Left colon (tissue), 2 donors: ENCODE results near the gene FAM234A. TPM values are rescaled to one million over a fixed set of nuclear protein-coding genes. Genes with fewer than 3 reads are reported as not detected.
A peak's percentile ranks its signal among the peaks of the same experiment; 100 is the strongest.
"Not testable (repeated sequence)": the region's sequence is repeated elsewhere in the genome, so short reads cannot be mapped to it uniquely, and the experiment has no call there.

Experiments
- ATAC-seq: fragments of 200-7000 bp; cut with Tn5 transposase; one replicate; pipeline ENCODE4 v1.9.1; 2020; ENCODE audit warnings: mild to moderate bottlenecking, moderate library complexity
- DNase-seq, 2 donors: peaks; one replicate each; pipeline ENCODE4 v3.0.0-alpha.2; 2020
- intact Hi-C, 2 donors: fragments of 100-400 bp; cut with DNase I in 1 of 2; cut with micrococcal nuclease in 1 of 2; formaldehyde crosslinking; loops; one replicate each; pipeline versions ENCODE4 v1.11.2 to v1.14.0; 2022; cut with DNase I, micrococcal nuclease
- total RNA-seq, 2 donors: library from RNA; stranded (reverse); fragmentation: NEBNext Ultra II Directional; extraction: Animal tissue kit (Norgen Biotek cat#: 25700); gene quantifications; one replicate each; pipeline ENCODE4 v1.2.1, GENCODE V29; 2021
- donor health status: DM: no; HTN: no; CAD: no.
- donor health status: DM: yes; HTN: yes; CAD: no.

Gene FAM234A
- total RNA-seq, 2 donors from 2014 or later, result 100 to 135 TPM

DNA sequence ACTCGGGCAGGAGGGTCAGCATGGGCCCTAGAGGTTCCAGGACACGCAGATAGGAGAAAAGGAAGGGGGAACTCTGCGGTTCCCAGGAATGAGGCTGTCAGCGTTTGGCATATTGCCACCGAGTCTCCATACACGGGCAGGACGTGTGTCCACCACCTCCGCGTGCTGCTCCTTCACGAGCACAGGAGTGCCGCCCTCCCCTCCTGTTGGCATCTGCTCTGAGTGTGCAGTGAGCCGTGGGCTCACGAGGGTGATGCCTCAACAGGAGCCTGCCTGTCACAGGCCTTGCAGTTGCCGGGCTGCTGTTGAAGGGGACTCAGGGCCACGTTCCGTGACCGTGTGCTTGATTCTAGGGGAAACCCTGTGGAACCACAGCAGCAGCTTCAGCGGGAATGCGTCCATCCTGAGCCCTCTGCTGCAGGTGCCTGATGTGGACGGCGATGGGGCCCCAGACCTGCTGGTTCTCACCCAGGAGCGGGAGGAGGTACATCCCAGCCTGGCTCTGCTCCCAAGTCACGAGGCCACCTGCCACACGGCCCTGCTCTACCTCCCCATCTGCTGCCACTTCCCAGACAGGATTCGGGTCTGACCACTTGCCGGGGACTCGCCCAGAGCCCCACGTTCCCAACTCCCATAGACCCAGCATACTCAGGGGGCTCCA is 26.5 kb downstream of the FAM234A start:
- ATAC-seq, result no peak
- no peak for DNase-seq
- intact Hi-C loops, result no loop called here

DNA sequence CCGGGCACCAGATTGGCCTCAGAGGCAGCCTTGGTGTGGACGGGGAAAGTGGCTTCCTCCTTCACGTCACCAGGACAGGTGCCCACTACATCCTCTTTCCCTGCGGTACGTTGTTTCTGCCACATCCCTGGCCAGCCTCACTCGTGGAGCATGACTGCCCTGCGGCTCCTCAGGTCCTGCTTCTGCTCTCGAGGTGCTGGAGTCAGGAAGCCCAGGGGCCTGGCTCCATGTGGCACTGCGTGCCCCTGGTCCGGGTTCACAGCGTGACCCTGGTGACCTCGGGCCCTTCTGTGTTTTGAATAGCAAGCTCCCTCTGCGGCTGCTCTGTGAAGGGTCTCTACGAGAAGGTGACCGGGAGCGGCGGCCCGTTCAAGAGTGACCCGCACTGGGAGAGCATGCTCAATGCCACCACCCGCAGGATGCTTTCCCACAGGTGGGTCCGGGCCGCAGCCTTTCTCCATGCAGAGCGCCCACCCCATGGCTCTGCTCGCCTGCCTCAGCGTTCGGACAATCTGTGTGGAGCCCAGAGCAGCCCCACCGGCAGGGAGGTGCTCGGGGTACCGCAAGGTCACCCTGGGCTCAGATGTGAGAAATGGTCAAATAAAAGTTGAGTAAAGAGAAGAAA is 27.6 kb downstream of the FAM234A start:
- DNase-seq (no peak), ATAC-seq (no peak)
- intact Hi-C loops, result no loop called here

DNA sequence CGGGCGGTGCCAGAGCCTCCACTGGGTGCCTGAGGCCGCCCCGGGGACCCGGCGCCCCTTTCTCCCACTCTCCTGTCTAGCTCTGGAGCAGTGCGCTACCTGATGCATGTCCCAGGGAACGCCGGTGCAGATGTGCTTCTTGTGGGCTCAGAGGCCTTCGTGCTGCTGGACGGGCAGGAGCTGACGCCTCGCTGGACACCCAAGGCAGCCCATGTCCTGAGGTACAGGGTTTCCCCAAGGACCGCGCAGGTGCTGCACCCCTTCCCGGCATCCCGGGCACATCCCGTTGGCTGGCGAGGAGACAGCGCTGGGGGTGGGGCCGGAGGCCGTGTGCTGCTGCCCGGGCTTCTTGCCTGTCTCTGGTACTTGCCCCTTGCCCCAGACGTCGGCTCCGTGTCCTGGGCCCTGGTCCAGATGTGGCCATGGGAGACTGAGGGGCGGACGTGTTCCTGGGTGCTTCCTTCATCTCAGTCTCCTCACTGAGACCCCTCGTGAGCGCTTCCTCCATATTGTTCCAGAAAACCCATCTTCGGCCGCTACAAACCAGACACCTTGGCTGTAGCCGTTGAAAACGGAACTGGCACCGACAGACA is 28.7 kb downstream of the FAM234A start:
- no peak for DNase-seq
- no peak for ATAC-seq
- intact Hi-C loops, result no loop called here

DNA sequence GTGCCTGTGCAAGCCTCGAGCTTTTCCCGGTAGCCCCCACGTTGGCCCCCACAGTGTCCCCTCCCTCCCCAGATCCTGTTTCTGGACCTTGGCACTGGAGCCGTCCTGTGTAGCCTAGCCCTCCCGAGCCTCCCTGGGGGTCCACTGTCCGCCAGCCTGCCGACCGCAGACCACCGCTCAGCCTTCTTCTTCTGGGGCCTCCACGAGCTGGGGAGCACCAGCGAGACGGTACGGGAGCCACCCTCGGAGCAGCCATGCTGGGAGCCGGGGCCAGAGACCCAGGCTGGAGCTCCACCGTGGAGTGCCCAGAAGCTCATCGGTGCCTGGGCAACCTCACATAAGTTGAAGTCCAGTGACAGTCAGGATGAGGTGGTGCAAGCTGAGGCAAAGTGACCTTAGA is 29.3 kb downstream of the FAM234A start:
- ATAC-seq (no peak), DNase-seq (no peak)
- intact Hi-C loops, result no loop called here

DNA sequence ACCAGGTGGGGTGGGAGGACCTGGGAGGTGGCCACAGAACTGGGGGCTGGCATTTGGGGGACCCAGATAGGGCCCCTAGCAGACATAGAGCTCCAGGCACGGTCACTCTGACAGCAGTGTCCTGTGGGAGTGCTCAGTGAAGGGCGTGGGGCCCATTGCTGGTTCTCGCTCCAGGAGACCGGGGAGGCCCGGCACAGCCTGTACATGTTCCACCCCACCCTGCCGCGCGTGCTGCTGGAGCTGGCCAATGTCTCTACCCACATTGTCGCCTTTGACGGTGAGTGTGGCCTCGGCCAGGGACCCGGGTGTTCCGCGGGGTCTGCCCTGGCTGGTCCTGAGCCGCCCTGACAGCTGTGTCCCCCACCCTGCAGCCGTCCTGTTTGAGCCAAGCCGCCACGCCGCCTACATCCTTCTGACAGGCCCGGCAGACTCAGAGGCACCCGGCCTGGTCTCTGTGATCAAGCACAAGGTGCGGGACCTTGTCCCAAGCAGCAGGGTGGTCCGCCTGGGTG is 29.9 kb downstream of the FAM234A start:
- ATAC-seq, result no peak
- intact Hi-C loops, result no loop called here

DNA sequence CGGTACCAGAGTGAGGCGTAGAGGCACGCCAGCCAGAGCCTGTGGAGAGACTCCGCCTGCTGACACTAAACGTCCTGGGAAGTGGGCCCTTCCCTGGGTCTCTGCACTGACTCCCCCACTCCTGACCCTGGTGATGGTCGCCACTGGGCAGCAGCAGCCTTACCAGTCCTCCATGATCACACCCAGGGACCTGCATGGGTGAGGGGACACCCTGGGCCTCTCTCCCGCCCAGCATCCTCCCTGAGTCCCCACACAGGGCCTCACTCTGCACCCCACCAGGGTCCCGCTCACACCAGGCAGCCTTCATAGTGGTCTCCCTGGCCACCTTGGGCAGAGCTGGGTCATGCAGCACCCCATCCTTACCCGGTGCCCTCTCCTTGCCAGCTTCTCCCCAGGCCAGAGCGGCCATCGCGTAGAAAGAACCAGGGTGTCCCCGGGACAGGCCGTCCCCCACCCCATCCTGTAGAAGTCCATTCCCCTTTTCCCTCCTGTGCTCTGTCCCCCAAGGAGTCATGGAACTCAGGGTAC is 30.4 kb downstream of the FAM234A start:
- ATAC-seq, result no peak
- intact Hi-C loops, result no loop called here
- DNase-seq, result no peak

More for the DNA sequence above, 29.9 kb downstream of the FAM234A start:
- no peak for DNase-seq

DNA sequence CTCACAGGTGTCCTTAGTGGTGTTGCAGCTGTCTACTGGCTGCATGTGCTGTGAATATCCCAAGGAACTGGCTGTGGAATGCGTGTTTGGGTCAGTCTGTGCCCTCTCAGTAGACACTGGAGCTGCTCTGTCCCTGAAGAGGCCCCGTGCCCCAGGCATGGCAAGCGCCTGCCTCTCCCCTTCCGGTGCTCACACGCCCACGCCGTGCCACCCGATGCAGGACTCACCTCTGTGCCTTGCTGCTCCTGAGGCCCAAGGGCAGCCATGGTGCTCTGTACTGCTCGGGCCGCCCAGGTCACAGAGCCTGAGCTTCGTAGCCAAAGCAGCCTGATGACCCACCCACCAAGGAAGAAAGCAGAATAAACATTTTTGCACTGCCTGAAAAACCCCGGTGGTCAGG is 31.1 kb downstream of the FAM234A start:
- ATAC-seq (peak; percentile 34), DNase-seq (no peak)
- intact Hi-C loops, result no loop called here

DNA sequence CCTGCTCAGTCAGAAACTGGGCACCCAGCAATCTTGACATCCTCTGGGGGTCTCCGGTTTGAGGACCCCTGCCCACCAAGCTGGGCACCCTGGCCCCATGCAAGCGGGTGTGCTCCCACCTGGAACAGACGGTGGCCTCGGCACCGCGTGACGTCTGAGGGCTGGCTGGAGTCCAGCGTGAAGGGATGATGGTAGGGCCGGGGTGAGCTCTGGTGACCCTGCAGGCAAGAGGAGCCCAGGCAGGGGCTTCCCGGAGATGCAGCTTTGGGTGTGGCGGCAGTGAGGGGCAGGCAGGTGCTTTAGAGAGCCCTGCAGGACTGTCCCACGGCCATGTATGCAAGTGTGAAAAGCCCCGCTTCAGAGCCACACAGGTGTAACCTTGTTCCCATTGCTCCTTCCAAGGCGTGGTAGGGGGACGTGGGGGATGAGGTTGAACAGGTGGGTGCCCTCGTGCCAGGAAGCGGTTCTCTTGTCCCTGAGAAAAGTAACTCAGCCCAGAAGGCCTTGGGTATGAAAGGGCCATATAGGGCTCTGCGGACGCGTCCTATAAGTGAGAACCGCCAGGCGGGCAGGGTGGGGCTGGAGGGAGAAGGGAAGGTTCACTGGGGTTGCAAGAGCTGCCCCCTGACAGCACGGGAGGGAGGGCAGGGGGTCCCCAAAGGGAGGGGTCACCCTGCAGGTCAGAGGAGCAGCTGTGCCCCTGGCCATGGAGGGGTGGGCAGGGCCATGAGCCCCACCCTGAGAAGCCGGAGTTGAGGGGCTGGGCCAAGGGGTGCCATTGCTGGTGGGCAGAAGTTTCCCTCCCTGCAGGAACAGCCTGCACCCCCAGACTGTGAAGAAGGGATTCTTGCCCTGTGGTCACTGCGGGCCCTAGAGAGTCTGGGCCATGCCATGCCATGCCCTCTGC is 31.9 kb downstream of the FAM234A start:
- ATAC-seq (no peak), DNase-seq (no peak)

DNA sequence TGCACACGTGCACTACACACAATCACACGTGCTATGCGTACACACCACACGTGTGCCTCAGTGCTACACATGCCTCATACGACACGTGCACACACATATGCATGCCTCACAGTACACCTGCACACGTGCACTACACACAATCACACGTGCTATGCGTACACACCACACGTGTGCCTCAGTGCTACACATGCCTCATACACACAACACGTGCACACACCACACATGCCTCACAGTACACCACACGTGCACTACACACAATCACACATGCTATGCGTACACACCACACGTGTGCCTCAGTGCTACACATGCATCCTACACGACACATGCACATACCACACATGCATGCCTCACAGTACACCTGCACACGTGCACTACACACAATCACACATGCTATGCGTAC is 32.9 kb downstream of the FAM234A start:
- ATAC-seq, intact Hi-C loops, DNase-seq: not testable (repeated sequence)

More for the DNA sequence above, 31.9 kb downstream of the FAM234A start:
- intact Hi-C loops, result no loop called here

DNA sequence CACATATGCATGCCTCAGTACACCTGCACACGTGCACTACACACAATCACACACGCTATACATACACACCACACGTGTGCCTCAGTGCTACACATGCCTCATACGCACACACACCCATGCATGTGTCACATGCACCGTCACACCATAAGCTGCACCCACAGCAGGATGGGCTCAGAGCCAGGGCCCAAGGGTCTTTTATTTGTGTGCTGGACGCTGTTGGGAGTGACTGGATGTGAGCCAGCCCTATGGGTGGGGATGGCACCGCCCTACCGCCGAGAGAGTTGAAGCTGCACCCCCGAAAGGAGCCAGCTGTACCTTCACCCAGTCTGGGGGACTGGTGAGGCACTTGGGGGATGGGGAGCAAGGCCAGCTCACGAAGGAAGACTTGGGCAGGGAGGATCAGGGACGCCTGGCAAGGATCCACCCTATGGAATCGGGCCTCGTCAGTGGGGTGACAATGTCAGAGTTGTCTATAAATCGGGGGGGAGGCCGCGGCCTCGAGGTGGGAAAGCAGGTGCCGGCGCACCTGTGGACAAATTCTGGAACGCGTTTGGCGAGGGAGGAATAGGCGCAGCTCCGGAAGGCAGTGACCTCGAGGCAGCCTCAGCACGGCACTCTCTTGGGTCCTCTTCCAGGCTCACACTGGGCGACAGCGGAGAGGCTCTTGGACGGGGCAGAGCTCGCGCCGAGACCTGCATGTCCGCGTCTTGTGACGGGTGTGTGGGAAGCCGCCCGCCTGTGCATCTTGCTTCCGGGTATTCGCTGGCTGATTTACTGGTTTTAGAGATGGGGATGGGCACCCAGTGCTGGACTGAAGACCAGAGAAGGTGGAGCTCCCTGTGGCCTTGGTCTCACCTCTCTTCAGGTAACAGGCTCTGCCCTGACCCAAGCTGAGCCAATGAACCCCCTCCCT is 33.8 kb downstream of the FAM234A start:
- intact Hi-C loops, result no loop called here
- DNase-seq, result peak; percentile 84 to 85
- ATAC-seq, result peak; percentile 68

DNA sequence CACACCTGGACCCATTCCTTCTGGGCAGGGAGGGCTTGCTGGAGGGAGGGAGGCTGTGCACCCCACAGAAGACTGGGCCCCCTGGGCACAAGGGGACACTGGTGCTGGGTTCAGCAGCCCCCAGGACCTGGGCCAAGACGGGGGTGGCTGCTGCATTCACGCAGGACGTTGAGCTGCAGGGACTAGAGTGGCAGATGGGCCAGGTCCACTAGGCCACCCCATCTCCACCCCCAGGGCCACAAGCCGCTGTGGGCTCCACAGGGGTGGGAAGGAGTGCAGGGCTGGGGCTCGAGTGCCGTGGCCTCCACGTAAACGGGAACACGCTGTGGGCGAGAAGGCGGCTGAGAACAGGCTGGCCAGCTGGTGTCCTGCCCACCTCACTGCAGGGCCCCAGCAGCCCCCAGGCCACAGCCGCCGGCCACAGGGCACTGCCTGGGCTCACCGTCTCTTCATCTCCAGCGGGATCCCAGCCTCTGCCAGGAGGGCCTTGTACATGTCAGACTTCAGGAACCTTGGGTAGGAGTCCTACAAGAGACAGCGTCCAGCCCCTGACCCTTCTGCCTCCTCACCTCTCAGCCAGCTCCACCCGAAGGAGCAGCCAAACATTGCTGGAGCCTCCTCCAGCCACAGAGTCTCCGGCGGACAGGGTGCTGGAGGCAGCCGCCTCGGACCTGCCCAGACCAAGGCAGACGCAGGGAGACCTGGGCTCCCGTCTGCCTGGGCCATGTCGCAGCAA is 34.6 kb downstream of the FAM234A start:
- ATAC-seq, result no peak
- no peak for DNase-seq
- intact Hi-C loops, result no loop called here

DNA sequence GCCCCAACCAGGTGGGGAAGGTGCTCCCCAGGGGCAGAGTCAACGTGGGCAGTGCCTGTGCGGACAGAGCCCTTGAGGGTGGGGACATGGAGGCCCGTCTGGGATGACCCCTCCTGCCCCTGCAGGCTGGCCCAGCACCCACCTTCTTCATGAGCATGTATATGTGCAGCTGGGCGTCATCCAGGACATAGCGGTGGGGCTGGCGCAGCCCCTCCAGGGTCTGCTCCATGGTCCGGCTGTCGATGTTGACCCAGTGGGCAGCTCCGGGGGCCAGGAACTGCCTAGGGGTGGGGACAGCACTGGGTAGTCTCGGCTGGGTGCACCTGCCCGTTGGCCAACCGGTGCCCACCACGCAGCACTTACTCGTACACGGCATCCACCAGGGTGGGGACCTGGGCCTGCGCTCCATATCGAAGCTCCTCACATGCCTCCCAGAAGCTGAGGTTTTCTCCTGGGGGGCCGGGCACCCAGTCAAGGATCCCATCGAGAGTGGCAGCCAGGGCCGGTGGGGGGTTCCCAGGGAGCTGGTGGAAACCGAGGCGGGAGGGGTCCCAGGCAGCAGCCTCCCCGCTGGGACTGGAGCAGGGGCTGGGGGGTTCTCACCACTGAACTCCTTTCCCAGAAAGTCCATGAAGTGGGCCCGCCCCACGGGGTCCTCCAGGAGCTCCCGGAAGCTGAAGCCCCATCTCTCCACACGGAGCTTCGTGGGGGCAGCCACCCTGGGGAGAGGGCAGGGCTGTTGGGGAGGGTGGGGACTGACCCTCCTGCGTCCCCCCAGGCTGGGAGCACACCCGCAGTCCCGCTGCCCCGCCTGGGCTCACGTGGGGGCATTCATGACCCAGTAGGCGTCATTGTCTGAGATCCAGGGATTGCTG is 36.0 kb downstream of the FAM234A start:
- DNase-seq (no peak), ATAC-seq (no peak)
- intact Hi-C loops, result no loop called here

DNA sequence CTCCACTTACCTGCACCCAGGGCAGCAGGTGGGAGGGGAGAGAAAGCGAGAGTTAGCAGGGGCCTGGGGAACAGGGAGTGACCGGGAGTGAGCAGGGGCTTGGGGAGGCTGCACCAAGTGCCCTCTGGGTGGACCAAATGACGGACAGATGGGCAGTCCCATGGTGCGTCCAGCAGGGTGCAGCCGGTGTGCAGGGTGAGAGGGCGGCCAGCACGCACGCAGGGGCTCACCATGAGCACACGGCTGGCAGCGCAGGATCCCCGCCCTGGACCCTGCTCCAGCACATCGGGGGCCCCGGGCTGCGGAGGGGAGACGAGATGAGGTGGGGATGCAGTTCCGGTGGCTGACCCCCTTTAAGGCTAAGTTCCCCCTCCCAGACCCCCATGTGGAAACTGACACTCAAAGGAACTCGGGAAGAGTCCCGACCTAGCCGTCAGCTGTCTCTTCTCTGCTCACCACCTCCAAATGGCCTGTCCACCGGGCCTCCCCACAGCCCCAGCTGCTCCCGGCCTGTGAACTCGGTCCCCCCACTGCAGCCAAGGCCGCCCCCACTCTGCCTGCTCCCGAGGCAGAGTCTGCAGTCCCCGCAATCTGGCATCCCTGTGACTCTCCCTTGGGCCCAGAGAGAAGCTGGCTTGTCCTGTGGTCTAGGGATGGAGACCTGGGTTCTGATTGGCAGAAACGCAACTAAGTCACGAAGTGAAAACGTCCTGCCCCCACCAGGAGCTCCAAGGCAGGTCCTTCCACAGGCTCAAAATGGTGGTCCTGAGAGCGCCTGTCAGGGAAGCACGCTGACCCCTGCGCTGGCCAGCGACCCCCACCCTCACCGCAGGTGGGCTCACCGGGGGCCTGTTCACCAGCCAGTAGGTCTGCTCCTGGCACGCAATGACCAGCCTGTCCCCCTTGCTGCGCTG is 38.3 kb downstream of the FAM234A start:
- ATAC-seq (no peak), DNase-seq (no peak)
- intact Hi-C loops, result no loop called here

DNA sequence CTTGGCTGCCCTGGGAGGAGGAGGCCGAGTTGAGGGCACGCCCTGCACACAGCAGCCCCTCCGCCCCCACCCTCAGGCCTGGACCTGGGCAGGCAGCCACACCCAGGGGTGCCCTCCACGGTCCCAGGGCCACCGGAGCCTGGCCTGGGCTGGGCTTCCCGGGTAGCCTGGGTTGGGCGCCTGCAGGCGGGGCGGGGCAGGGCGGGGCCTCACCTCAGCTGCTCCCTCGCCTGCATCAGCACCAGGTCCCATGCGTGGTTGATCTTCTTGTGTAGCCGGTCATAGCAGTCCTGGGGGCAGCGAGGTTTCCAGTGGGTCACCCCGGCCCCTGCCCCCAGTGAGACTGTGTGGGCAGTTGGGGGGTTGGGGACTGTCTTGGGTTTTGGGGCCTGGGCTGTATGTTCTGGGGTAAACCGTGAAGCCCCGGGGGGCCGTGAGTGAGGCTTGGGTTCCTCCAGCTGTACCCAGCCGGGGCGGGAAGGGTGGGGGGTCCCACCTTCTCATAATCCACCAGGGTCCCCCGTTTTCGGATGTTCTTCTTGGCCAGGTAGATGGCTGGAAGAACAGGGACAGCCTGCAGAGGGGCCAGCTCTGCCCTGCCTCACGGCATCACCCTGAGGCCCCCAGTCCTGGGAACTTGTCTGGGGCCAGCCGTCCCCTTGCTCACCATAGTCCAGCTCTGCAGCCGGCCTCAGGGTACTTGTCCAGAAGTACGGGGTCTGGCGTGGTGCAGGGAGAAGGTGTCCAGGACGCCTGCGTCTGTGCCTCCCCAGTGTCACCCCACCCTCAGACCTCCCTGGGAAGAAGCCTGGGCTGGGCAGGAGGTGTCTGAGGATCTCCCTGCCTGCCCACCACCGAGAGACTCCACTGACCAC is 39.2 kb downstream of the FAM234A start:
- intact Hi-C loops, result no loop called here
- DNase-seq, result peak; percentile 69 to 79
- ATAC-seq, result peak; percentile 75
